Choroid plexus epithelial cell (primary cell): ENCODE results near the gene SPHK2.

Experiments used
- DNase-seq: peaks from one replicate; pipeline ENCODE4 v3.0.0-alpha.2; 2010; ENCODE audit warnings: low read depth
- H3K4me3 ChIP-seq: 2 replicates; pipeline ENCODE4 v1.5.1; 2011; ENCODE audit warnings: low read depth, mild to moderate bottlenecking, control low read depth, low read length, moderate library complexity
- TF ChIP-seq, protein P1 (sequence below): conservative IDR thresholded peaks from 2 replicates; pipeline ENCODE4 v1.5.1; 2011; ENCODE audit warnings: low read depth, mild to moderate bottlenecking, control low read depth, inconsistent platforms, low read length, moderate library complexity

Gene SPHK2

DNA sequence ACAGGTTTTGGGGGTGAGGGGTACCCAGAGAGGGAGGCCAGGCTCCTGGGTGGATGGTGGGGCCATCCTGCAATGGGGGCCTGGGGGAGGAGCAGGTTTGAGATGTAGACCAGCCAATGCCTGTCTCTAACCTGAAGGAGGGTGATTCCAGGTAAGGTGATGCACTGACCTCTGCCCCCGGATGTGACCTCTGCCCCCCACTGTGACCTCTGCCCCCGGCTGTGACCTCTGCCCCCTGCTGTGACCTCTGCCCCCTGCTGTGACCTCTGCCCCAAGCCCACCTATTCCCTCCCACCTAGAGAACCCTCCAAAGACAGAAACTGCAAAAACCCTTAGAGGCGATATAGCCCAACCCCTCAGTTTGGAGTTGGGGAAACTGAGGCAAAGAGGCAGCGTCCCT lies 23.1 kb upstream of the SPHK2 start:
- H3K4me3 ChIP-seq, result no peak overlapping the region
- DNase-seq, result no peak
- TF ChIP-seq, protein P1, sequence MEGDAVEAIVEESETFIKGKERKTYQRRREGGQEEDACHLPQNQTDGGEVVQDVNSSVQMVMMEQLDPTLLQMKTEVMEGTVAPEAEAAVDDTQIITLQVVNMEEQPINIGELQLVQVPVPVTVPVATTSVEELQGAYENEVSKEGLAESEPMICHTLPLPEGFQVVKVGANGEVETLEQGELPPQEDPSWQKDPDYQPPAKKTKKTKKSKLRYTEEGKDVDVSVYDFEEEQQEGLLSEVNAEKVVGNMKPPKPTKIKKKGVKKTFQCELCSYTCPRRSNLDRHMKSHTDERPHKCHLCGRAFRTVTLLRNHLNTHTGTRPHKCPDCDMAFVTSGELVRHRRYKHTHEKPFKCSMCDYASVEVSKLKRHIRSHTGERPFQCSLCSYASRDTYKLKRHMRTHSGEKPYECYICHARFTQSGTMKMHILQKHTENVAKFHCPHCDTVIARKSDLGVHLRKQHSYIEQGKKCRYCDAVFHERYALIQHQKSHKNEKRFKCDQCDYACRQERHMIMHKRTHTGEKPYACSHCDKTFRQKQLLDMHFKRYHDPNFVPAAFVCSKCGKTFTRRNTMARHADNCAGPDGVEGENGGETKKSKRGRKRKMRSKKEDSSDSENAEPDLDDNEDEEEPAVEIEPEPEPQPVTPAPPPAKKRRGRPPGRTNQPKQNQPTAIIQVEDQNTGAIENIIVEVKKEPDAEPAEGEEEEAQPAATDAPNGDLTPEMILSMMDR, result no peak

- H3K4me3 ChIP-seq, result no peak overlapping the region
- TF ChIP-seq, protein P1, result no peak
- DNase-seq, result no peak
Observed at GRCh38 chr19:48596679-48597465, 22.4 kb upstream of the SPHK2 start.

GRCh38 chr19:48598996-48599700 lies 20.2 kb upstream of the SPHK2 start:
- H3K4me3 ChIP-seq, result no peak overlapping the region
- TF ChIP-seq, protein P1, result no peak
- DNase-seq, result no peak

GRCh38 chr19:48600679-48601417 lies 18.5 kb upstream of the SPHK2 start:
- H3K4me3 ChIP-seq, result no peak overlapping the region
- TF ChIP-seq, protein P1, result no peak
- no peak for DNase-seq

DNA sequence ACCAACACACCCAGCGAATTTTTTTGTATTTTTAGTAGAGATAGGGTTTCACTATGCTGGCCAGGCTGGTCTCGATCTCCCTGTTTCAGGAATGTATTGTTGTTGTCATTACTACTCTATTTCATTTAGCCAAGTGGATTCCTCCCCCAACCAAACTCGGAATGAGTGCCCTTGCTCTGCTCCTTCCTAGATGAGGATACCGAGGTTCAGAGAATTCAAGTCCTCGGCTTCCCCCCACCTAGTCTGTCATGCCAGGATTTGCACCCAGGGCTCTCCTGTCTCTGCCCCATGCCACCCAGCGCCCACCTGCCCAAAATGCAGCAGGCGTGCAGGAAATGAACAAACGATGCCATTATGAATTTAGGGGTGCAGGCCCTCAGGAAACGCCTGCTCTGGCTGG lies 16.3 kb upstream of the SPHK2 start:
- H3K4me3 ChIP-seq, result no peak overlapping the region
- TF ChIP-seq, protein P1, result no peak
- DNase-seq, result no peak

DNA sequence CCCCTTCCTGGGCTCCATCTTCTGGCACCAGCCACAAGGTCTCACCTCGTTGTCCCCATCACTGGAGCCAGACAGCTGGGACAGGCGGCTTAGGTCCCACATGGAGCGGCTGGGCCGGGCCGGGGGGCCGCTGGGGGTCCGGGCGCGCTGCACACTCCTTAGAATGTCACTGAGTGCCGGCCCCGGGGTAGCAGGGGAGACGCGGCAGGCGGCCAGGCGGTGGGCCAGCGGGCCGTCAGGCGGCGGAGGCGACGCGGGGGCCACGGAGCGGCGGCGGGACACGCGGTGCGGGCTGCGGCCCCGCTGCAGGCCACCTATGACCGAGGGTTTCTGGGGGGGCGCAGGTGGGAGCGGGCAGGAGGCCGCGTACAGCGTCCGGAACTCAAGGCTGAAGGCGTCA lies 15.9 kb upstream of the SPHK2 start:
- no peak overlapping the region for H3K4me3 ChIP-seq
- no peak for DNase-seq
- TF ChIP-seq, protein P1, result no peak
